Measurements from ENCODE around the gene TAX1BP1.
"Not testable (repeated sequence)": the region's sequence is repeated elsewhere in the genome, so short reads cannot be mapped to it uniquely, and the experiment has no call there.

The TAX1BP1 gene

GRCh38 chr7:27846388-27846787, 106.4 kb downstream of the TAX1BP1 start:
- FAIRE-seq, result no peak

GRCh38 chr7:27850531-27850930, 110.6 kb downstream of the TAX1BP1 start:
- peak; percentile 14 for FAIRE-seq

GRCh38 chr7:27856703-27857485, 116.9 kb downstream of the TAX1BP1 start:
- FAIRE-seq, result not testable (repeated sequence)

GRCh38 chr7:27860800-27861199, 120.8 kb downstream of the TAX1BP1 start:
- FAIRE-seq, result no peak

- FAIRE-seq, result no peak
Measured at GRCh38 chr7:27861747-27862146, 121.8 kb downstream of the TAX1BP1 start.

- no peak for FAIRE-seq
Measured at GRCh38 chr7:27863880-27864279, 123.9 kb downstream of the TAX1BP1 start.

GRCh38 chr7:27866256-27866655, 126.3 kb downstream of the TAX1BP1 start:
- FAIRE-seq, result no peak

GRCh38 chr7:27866828-27867672, 127.1 kb downstream of the TAX1BP1 start:
- FAIRE-seq, result no peak

GRCh38 chr7:27868131-27868550, 128.2 kb downstream of the TAX1BP1 start:
- FAIRE-seq, result no peak

- FAIRE-seq, result no peak
Measured at GRCh38 chr7:27869056-27869455, 129.1 kb downstream of the TAX1BP1 start.

GRCh38 chr7:27870595-27870994, 130.6 kb downstream of the TAX1BP1 start:
- no peak for FAIRE-seq

GRCh38 chr7:27871086-27871485, 131.1 kb downstream of the TAX1BP1 start:
- FAIRE-seq, result no peak

- FAIRE-seq, result no peak
Measured at GRCh38 chr7:27871866-27872265, 131.9 kb downstream of the TAX1BP1 start.

- no peak for FAIRE-seq
Measured at GRCh38 chr7:27872356-27873275, 132.7 kb downstream of the TAX1BP1 start.

- no peak for FAIRE-seq
Measured at GRCh38 chr7:27873981-27874957, 134.3 kb downstream of the TAX1BP1 start.

GRCh38 chr7:27875061-27875460, 135.1 kb downstream of the TAX1BP1 start:
- no peak for FAIRE-seq

- no peak for FAIRE-seq
Measured at GRCh38 chr7:27875832-27876231, 135.9 kb downstream of the TAX1BP1 start.

- FAIRE-seq, result no peak
Measured at GRCh38 chr7:27876756-27877155, 136.8 kb downstream of the TAX1BP1 start.

Data from A204.1 (cell line).